K562 (cell line): ENCODE measurements around the gene METTL2A. TPM values are rescaled to one million over a fixed set of nuclear protein-coding genes. Genes with fewer than 3 reads are reported as not detected.
A peak's percentile ranks its signal among the peaks of the same experiment; 100 is the strongest.
"Not testable (repeated sequence)": the region's sequence is repeated elsewhere in the genome, so short reads cannot be mapped to it uniquely, and the experiment has no call there.

ENCODE experiments used
- ATAC-seq: fragments of 200-7000 bp; cut with Tn5 transposase; 3 replicates; pipeline ENCODE4 v1.9.1; 2020; ENCODE audit warnings: moderate library complexity
- BruUV-seq: library from RNA; stranded (reverse); fragments of 400-500 nt; replicated peaks from 2 replicates; lab custom pipeline; 2021; lab: Mats Ljungman, UMichigan
- CTCF ChIA-PET: fragments of 300-600 bp; formaldehyde crosslinking; extraction: SDS; loops from one replicate; lab custom pipeline; 2021; ENCODE audit warnings: low intra/inter-chr PET ratio; lab: Yijun Ruan, JAX
- POLR2A ChIA-PET: fragments of 300-600, 350-650 bp; sonication (Branson Sonifier 250); formaldehyde crosslinking; extraction: SDS; loops from one replicate; lab custom pipeline; 2021; ENCODE audit warnings: antibody characterized with exemption, inconsistent platforms; lab: Yijun Ruan, JAX
- DNase-seq, 4 experiments: peaks; one replicate each; pipeline versions ENCODE4 v3.0.0 to v3.0.0-alpha.2; 2011 to 2018; ENCODE audit warnings: low spot score in 3 of 4, mixed read lengths in 3 of 4; ENCODE audit errors: extremely low read depth in 1 of 4
- FAIRE-seq: peaks from 2 replicates; lab custom pipeline; 2011; peaks lifted over from hg19 to GRCh38; lab: Jason Lieb, UNC
- H2AFZ ChIP-seq: 2 replicates; pipeline ENCODE4 v1.6.0; 2011; ENCODE audit warnings: low read depth, low read length, control low read depth, inconsistent platforms
- H3K27ac ChIP-seq: fragments of 200-600 bp; 3 replicates; pipeline ENCODE4 v1.8.0; 2011; ENCODE audit warnings: low read depth, mild to moderate bottlenecking, control low read depth, inconsistent platforms, low read length, moderate library complexity, mixed read lengths; ENCODE audit errors: extremely low read depth
- H3K27me3 ChIP-seq, 2 experiments: fragments of 300-600 bp in 1 of 2; 2 replicates in 1 of 2; 3 replicates in 1 of 2; pipeline versions ENCODE4 v1.6.0 to v1.8.0; 2011; ENCODE audit warnings: inconsistent platforms in 2 of 2, low read length in 2 of 2, mild to moderate bottlenecking in 1 of 2, mixed read lengths in 1 of 2, moderate library complexity in 1 of 2; ENCODE audit not compliant: control insufficient read depth in 2 of 2, insufficient read depth in 2 of 2
- H3K36me3 ChIP-seq: fragments of 300-600 bp; 3 replicates; pipeline ENCODE4 v1.8.0; 2011; ENCODE audit warnings: mild to moderate bottlenecking, low read length, inconsistent platforms; ENCODE audit not compliant: control insufficient read depth, insufficient read depth
- H3K4me1 ChIP-seq, 2 experiments: fragments of 200-600 bp in 1 of 2; replicated peaks in 1 of 2; 2 replicates in 1 of 2; 3 replicates in 1 of 2; pipeline versions ENCODE4 v1.5.1 to v1.8.0; 2011; ENCODE audit warnings: inconsistent platforms in 2 of 2, low read length in 2 of 2, mild to moderate bottlenecking in 1 of 2, mixed read lengths in 1 of 2, moderate library complexity in 1 of 2; ENCODE audit not compliant: control insufficient read depth in 2 of 2, insufficient read depth in 2 of 2
- H3K4me2 ChIP-seq: 2 replicates; pipeline ENCODE4 v1.6.1; 2011; ENCODE audit warnings: low read length, control low read depth, inconsistent platforms, mixed read lengths; ENCODE audit not compliant: insufficient read depth
- H3K4me3 ChIP-seq: fragments of 200-600 bp; sonication (generic), shearing (Covaris generic); 2 replicates; pipeline ENCODE4 v1.5.1; 2016; ENCODE audit warnings: control low read depth, inconsistent platforms
- H3K79me2 ChIP-seq: fragments of 200-600 bp; 3 replicates; pipeline ENCODE4 v1.8.0; 2011; ENCODE audit warnings: low read length, inconsistent platforms; ENCODE audit not compliant: control insufficient read depth, insufficient read depth
- H3K9ac ChIP-seq, 2 experiments: 2 replicates each; pipeline versions ENCODE4 v1.6.0 to v1.6.1; 2011; ENCODE audit warnings: low read depth in 2 of 2, low read length in 2 of 2, control low read depth in 1 of 2, inconsistent platforms in 1 of 2, mild to moderate bottlenecking in 1 of 2, mixed read lengths in 1 of 2; ENCODE audit not compliant: insufficient read depth in 1 of 2
- H3K9me1 ChIP-seq: one replicate; pipeline ENCODE4 v1.6.0; 2011; ENCODE audit warnings: inconsistent platforms, mild to moderate bottlenecking, low read length, moderate library complexity; ENCODE audit not compliant: control insufficient read depth, insufficient read depth
- H3K9me3 ChIP-seq: replicated peaks from 2 replicates; pipeline ENCODE4 v1.5.1; 2011; ENCODE audit warnings: low read depth, low read length, inconsistent platforms; ENCODE audit not compliant: control insufficient read depth, insufficient read depth
- H4K20me1 ChIP-seq: replicated peaks from 2 replicates; pipeline ENCODE4 v1.6.1; 2011; ENCODE audit warnings: low read length, inconsistent platforms, mixed read lengths; ENCODE audit not compliant: control insufficient read depth, insufficient read depth
- PHF8 ChIP-seq: fragments of 200-600 bp; sonication (generic); IDR thresholded peaks from 2 replicates; pipeline ENCODE4 v1.6.1; 2012; ENCODE audit warnings: mixed run types, mild to moderate bottlenecking, inconsistent platforms, low read length, moderate library complexity, borderline replicate concordance
- POLR2G ChIP-seq: fragments of 200-400 bp; formaldehyde crosslinking; IDR thresholded peaks from 2 replicates; pipeline ENCODE4 v1.6.1; 2017; ENCODE audit warnings: low read depth, mild to moderate bottlenecking, antibody characterized with exemption, low read length, moderate library complexity
- RBBP5 ChIP-seq: fragments of 200-600 bp; sonication (generic); IDR thresholded peaks from 2 replicates; pipeline ENCODE4 v1.6.1; 2012; ENCODE audit warnings: borderline replicate concordance, mild to moderate bottlenecking, low read length, control low read depth, inconsistent platforms; ENCODE audit not compliant: insufficient read depth, poor library complexity, severe bottlenecking
- RBFOX2 ChIP-seq: fragments of 200-400 bp; formaldehyde crosslinking; IDR thresholded peaks from 2 replicates; pipeline ENCODE4 v1.6.1; 2017; ENCODE audit warnings: low read depth, mild to moderate bottlenecking, low read length, moderate library complexity
- REST ChIP-seq, 2 experiments: fragments of 450-650 bp; formaldehyde crosslinking in 1 of 2; IDR thresholded peaks; 2 replicates each; pipeline versions ENCODE4 v1.4.0 to v1.6.1; 2014 to 2020; ENCODE audit warnings: mild to moderate bottlenecking in 2 of 2, borderline replicate concordance in 1 of 2, low read depth in 1 of 2
- TAF1 ChIP-seq: IDR thresholded peaks from 2 replicates; pipeline ENCODE4 v1.6.1; 2011; ENCODE audit warnings: mild to moderate bottlenecking, low read length, moderate library complexity; ENCODE audit not compliant: insufficient read depth, control insufficient read depth, severe bottlenecking; ENCODE audit errors: extremely low read depth
- UBTF ChIP-seq, 2 experiments: IDR thresholded peaks; 2 replicates each; pipeline ENCODE4 v1.6.1; 2012; ENCODE audit warnings: improper control_type of control experiment in 2 of 2, low read depth in 2 of 2, low read length in 2 of 2, borderline replicate concordance in 1 of 2
- ZFX ChIP-seq: sonication (generic); formaldehyde crosslinking; IDR thresholded peaks from 2 replicates; pipeline ENCODE4 v1.8.0; 2022; ENCODE audit warnings: mild to moderate bottlenecking, missing genetic modification reagents, moderate library complexity
- ZSCAN29 ChIP-seq: fragments of 450-650 bp; IDR thresholded peaks from 2 replicates; pipeline ENCODE4 v1.6.1; 2017
- WGBS: fragments of 100-300 bp; shearing (Covaris generic); methylation state at CpG from one replicate; pipeline ENCODE4 v1.1.6; 2016; ENCODE audit warnings: low coverage, mixed read lengths; ENCODE audit not compliant: insufficient coverage; ENCODE audit errors: missing lambda C conversion rate; 5-methylcytosine and 5-hydroxymethylcytosine counted together
- in situ Hi-C: fragments of 300-500 bp; cut with MboI; formaldehyde crosslinking; loops from 4 replicates; pipeline ENCODE4 v1.15.0; 2018; ENCODE audit warnings: inconsistent platforms, mixed read lengths
- intact Hi-C: fragments of 100-400 bp; cut with micrococcal nuclease; formaldehyde crosslinking; loops from 2 replicates; pipeline ENCODE4 v1.14.2; 2022
- polyA plus RNA-seq, 8 experiments: library from polyadenylated mRNA; depleted of rRNA in 4 of 8; stranded (reverse) in 5 of 8; unstranded in 3 of 8; fragments of >200 nt; fragmentation: Nextera tagmentation in 2 of 8; fragmentation: Illumina TruSeq in 1 of 8; extraction: Ambion mirVana in 2 of 8; extraction: Trizol in 1 of 8; gene quantifications; 2 replicates each; pipeline versions ENCODE4 v1.2.1 to v1.2.3, GENCODE V29; 2011 to 2014; ENCODE audit warnings: inconsistent platforms in 1 of 8, missing spikeins in 1 of 8
- total RNA-seq, 7 experiments: library from RNA; depleted of rRNA in 6 of 7; stranded (reverse); fragments of >200 nt in 6 of 7; fragmentation: Illumina TruSeq in 2 of 7; extraction: Trizol in 2 of 7; gene quantifications; 2 replicates each; pipeline versions ENCODE4 v1.2.1 to v1.2.3, GENCODE V29; 2011 to 2021; ENCODE audit warnings: low replicate concordance in 1 of 7

The METTL2A gene
- total and polyA plus RNA-seq, 9 of the 15 experiments (the other 6 are each of a cell fraction or from before 2014, with no cell fraction given): 21.0 to 52.5 (median 33.2) TPM

- Histone ChIP-seq H2AFZ (peak overlapping the region; percentile 51; the same call in 1 of the 2 replicates), H3K79me2 (peaks cover 48% of the 10 kb centered on the region), H3K4me2 (peak overlapping the region; percentile 64; the same call in 1 of the 2 replicates), H3K9ac (peak overlapping the region; percentile 73 to 92; a peak in 3 of 4 replicates), H3K36me3 (peaks cover 19% of the 10 kb centered on the region; the same call in 2 of the 3 replicates), H3K4me3 (peak overlapping the region; percentile 57), H3K27ac (peak overlapping the region; percentile 83)
- intact Hi-C loops: loop anchor here (10.0 kb wide), 1 partner anchor 54 kb away; the partner anchor contains the start of gene METTL2A
- H3K9me1 ChIP-seq; H4K20me1 ChIP-seq; in situ Hi-C loops; H3K4me1 ChIP-seq; H3K27me3 ChIP-seq; FAIRE-seq; BruUV-seq; CTCF ChIA-PET; POLR2A ChIA-PET; H3K9me3 ChIP-seq; TF ChIP-seq REST (CRISPR knock-in tag; IDR thresholded peaks at IDR 0.05; ENCODE audit: low read depth): not testable (repeated sequence)
- WGBS: 1% methylated on average over 19 of the region's 84 CpGs
- ATAC-seq (peak; percentile 72), DNase-seq (peak; percentile 36 to 70 (median 54))
- peak; percentile 33; the same call in 1 of the 2 replicates for TF ChIP-seq REST (IDR thresholded peaks at IDR 0.05; ENCODE audit: borderline replicate concordance)
- peak; percentile 82 to 88 for TF ChIP-seq UBTF (IDR thresholded peaks at IDR 0.05; ENCODE audit: borderline replicate concordance in 1 of 2, low read depth in 2 of 2, low read length in 2 of 2)
- peak; percentile 26 for TF ChIP-seq TAF1
- TF ChIP-seq ZSCAN29: peak; percentile 94
- peak; percentile 84 for TF ChIP-seq ZFX (CRISPR knock-in tag)
- peak; percentile 64 for TF ChIP-seq RBBP5
- TF ChIP-seq PHF8: peak; percentile 58; the same call in 1 of the 2 replicates
- peak; percentile 59 for TF ChIP-seq POLR2G
- TF ChIP-seq RBFOX2: peak; percentile 57
Measured at GRCh38 chr17:62478880-62479638, 55.4 kb downstream of the METTL2A start.
